Measurements from ENCODE around the gene PRXL2A. TPM values are rescaled to one million over a fixed set of nuclear protein-coding genes. Genes with fewer than 3 reads are reported as not detected.

PRXL2A gene
- total RNA-seq, 4 donors from 2014 or later: 21.7 to 64.6 (median 38.7) TPM

- H3K36me3 ChIP-seq: no peaks in the 10 kb centered on the region
- TF ChIP-seq EP300 (IDR thresholded peaks at IDR 0.05; ENCODE audit: low read depth): no peak
- no peak for TF ChIP-seq POLR2A (IDR thresholded peaks at IDR 0.05)
- TF ChIP-seq POLR2AphosphoS5 (IDR thresholded peaks at IDR 0.05): no peak
- TF ChIP-seq, protein P1, sequence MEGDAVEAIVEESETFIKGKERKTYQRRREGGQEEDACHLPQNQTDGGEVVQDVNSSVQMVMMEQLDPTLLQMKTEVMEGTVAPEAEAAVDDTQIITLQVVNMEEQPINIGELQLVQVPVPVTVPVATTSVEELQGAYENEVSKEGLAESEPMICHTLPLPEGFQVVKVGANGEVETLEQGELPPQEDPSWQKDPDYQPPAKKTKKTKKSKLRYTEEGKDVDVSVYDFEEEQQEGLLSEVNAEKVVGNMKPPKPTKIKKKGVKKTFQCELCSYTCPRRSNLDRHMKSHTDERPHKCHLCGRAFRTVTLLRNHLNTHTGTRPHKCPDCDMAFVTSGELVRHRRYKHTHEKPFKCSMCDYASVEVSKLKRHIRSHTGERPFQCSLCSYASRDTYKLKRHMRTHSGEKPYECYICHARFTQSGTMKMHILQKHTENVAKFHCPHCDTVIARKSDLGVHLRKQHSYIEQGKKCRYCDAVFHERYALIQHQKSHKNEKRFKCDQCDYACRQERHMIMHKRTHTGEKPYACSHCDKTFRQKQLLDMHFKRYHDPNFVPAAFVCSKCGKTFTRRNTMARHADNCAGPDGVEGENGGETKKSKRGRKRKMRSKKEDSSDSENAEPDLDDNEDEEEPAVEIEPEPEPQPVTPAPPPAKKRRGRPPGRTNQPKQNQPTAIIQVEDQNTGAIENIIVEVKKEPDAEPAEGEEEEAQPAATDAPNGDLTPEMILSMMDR (IDR thresholded peaks at IDR 0.05): no peak
- no peak overlapping the region for H3K4me3 ChIP-seq
- H3K9me3 ChIP-seq: no peaks in the 10 kb centered on the region
- intact Hi-C loops (cut with DNase I; ENCODE audit: low total_unique reads): no loop called here
- no peak for DNase-seq
- no peaks in the 10 kb centered on the region for H3K27me3 ChIP-seq
- in situ Hi-C loops (cut with MboI; ENCODE audit: low pct_ligation_motif_present in 1 of 4, low pct_unique_long_range_greater_than_20kb in 1 of 4, low sequenced_read_pairs in 3 of 4): loop anchor here in 1 of 4 donors (5.0 kb wide), 1 partner anchor 56 kb away; no protein-coding TSS in a partner anchor
- WGBS, 2 donors (ENCODE audit: low coverage in 1 of 2): 97% methylated on average over 1 of the region's 1 CpG; no CpG with 5 or more reads in 1 of the 2 donors
- H3K27ac ChIP-seq: no peak overlapping the region
- H3K4me1 ChIP-seq: peaks cover 9 to 18% (median 16%) of the 10 kb centered on the region in 4 donors
These were observed 42.8 kb downstream of the PRXL2A start for GRCh38 chr10:80451132-80451531.

- intact Hi-C loops (cut with DNase I; ENCODE audit: low total_unique reads) (no loop called here), in situ Hi-C loops (cut with MboI; ENCODE audit: low pct_ligation_motif_present in 1 of 4, low pct_unique_long_range_greater_than_20kb in 1 of 4, low sequenced_read_pairs in 3 of 4) (loop anchor here in 1 of 4 donors (5.0 kb wide), 1 partner anchor 55 kb away; no protein-coding TSS in a partner anchor)
- Histone ChIP-seq H3K4me1 (peaks cover 12 to 27% (median 24%) of the 10 kb centered on the region in 4 donors), H3K4me3 (no peak overlapping the region), H3K27me3 (no peaks in the 10 kb centered on the region), H3K9me3 (no peaks in the 10 kb centered on the region), H3K36me3 (no peaks in the 10 kb centered on the region), H3K27ac (no peak overlapping the region)
- TF ChIP-seq POLR2AphosphoS5 (IDR thresholded peaks at IDR 0.05) (no peak), EP300 (IDR thresholded peaks at IDR 0.05; ENCODE audit: low read depth) (no peak), POLR2A (IDR thresholded peaks at IDR 0.05) (no peak)
- TF ChIP-seq, protein P1 (IDR thresholded peaks at IDR 0.05): no peak
- no peak for DNase-seq
These were observed 43.7 kb downstream of the PRXL2A start for GRCh38 chr10:80452069-80452468.

DNA sequence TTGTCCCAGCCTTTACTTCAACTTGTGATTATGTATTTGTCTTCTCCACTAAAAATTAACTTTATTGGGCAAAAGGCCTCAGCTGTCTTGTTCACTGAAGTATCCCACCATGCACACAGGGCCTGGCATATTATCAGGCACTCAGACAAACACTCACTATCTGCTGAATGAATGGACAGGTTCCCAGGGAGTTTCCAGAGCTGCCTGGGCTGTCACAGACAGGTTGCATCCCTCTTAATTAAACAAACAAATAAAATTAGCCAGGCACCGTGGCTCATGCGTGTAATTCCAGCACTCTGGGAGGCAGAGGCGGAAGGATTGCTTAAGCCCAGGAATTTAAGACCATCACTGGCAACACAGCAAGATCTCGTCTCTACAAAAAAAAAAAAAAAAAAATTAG is 44.3 kb downstream of the PRXL2A start:
- peaks cover 12 to 33% (median 28%) of the 10 kb centered on the region in 4 donors for H3K4me1 ChIP-seq
- intact Hi-C loops (cut with DNase I; ENCODE audit: low total_unique reads): no loop called here
- in situ Hi-C loops (cut with MboI; ENCODE audit: low pct_ligation_motif_present in 1 of 4, low pct_unique_long_range_greater_than_20kb in 1 of 4, low sequenced_read_pairs in 3 of 4): loop anchor here in 1 of 4 donors (5.0 kb wide), 1 partner anchor 55 kb away; no protein-coding TSS in a partner anchor
- no peak for DNase-seq
- no peak overlapping the region for H3K4me3 ChIP-seq
- H3K27ac ChIP-seq: no peak overlapping the region
- no peaks in the 10 kb centered on the region for H3K27me3 ChIP-seq
- H3K36me3 ChIP-seq: no peaks in the 10 kb centered on the region
- TF ChIP-seq POLR2A (IDR thresholded peaks at IDR 0.05) (no peak), EP300 (IDR thresholded peaks at IDR 0.05; ENCODE audit: low read depth) (no peak), POLR2AphosphoS5 (IDR thresholded peaks at IDR 0.05) (no peak)
- TF ChIP-seq, protein P1 (IDR thresholded peaks at IDR 0.05): no peak
- 73% methylated on average over 4 of the region's 4 CpGs; no CpG with 5 or more reads in 1 of the 2 donors for WGBS, 2 donors (ENCODE audit: low coverage in 1 of 2)
- H3K9me3 ChIP-seq: no peaks in the 10 kb centered on the region

DNA sequence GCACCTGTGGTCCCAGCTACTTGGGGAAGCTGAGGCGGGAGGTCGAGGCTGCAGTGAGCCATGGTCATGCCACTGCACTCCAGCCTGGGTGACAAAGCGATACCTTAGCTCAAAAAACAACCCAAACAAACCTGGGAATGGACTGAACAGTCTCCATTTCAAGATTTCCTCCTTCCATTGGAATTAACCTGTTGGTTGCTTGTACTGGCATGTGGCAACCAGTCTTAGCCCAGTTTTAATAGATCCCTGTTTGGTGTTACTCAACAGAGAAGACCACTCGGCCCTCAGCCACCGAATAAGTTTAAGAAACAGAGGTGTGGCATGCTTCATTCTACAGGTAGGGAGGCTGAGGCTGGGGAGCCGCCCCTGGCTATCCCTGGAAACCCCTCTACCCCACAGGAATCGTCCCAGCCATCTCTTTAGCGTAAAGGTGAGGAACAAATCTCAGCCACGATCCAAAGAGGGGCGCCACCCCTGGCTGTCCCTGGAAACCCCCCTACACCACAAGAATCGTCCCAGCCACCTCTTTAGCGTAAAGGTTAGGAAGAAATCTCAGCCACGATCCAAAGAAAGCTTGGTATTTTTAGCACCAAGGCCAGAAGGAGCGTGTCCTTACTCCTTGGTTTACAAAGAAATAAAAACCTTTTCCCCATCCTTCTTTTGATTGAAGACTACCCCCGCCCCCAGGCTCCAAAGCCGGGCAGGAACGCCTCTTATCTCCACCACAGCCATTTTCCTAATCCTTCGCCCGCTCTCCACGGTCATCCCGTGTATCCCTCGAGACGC is 44.9 kb downstream of the PRXL2A start:
- 37 to 67% methylated on average over 7 to 23 of the region's 23 CpGs for WGBS, 2 donors (ENCODE audit: low coverage in 1 of 2)
- no peak for DNase-seq

More for the DNA sequence above, 44.9 kb downstream of the PRXL2A start:
- intact Hi-C loops (cut with DNase I; ENCODE audit: low total_unique reads): no loop called here
- no peaks in the 10 kb centered on the region for H3K9me3 ChIP-seq
- peak overlapping the region; percentile 87 to 100 (median 90) for H3K27ac ChIP-seq
- peak overlapping the region; percentile 13 to 46 (median 23) for H3K4me3 ChIP-seq
- H3K27me3 ChIP-seq: no peaks in the 10 kb centered on the region
- no peak for TF ChIP-seq POLR2AphosphoS5 (IDR thresholded peaks at IDR 0.05)
- TF ChIP-seq, protein P1 (IDR thresholded peaks at IDR 0.05): peak in 1 of 5 experiments; percentile 11
- peaks cover 12 to 39% (median 34%) of the 10 kb centered on the region in 4 donors for H3K4me1 ChIP-seq
- no peaks in the 10 kb centered on the region for H3K36me3 ChIP-seq
- in situ Hi-C loops (cut with MboI; ENCODE audit: low pct_ligation_motif_present in 1 of 4, low pct_unique_long_range_greater_than_20kb in 1 of 4, low sequenced_read_pairs in 3 of 4): loop anchor here in 1 of 4 donors (5.0 kb wide), 1 partner anchor 54 kb away; no protein-coding TSS in a partner anchor
